HepG2 (cell line): ENCODE results near the gene SNAPIN. TPM values are rescaled to one million over a fixed set of nuclear protein-coding genes. Genes with fewer than 3 reads are reported as not detected.

Experiments used
- HDAC2 ChIP-seq: sonication (generic); formaldehyde crosslinking; IDR thresholded peaks from 2 replicates; pipeline ENCODE4 v1.4.0; 2020; ENCODE audit warnings: missing genetic modification reagents
- KDM5A ChIP-seq: fragments of 200-600 bp; sonication (generic); IDR thresholded peaks from 2 replicates; pipeline ENCODE4 v1.7.0; 2018; ENCODE audit warnings: antibody characterized with exemption, mild to moderate bottlenecking, low read length, borderline replicate concordance
- MEF2D ChIP-seq: sonication (generic); formaldehyde crosslinking; IDR thresholded peaks from 2 replicates; pipeline ENCODE4 v1.5.1; 2020; ENCODE audit warnings: mild to moderate bottlenecking, missing genetic modification reagents
- NR3C1 ChIP-seq: sonication (generic); formaldehyde crosslinking; IDR thresholded peaks from 2 replicates; pipeline ENCODE4 v1.4.0; 2020; ENCODE audit warnings: missing genetic modification reagents
- RFX1 ChIP-seq: fragments of 450-650 bp; IDR thresholded peaks from 2 replicates; pipeline ENCODE4 v1.6.1; 2017
- TRIM24 ChIP-seq: sonication (generic); formaldehyde crosslinking; IDR thresholded peaks from 2 replicates; pipeline ENCODE4 v1.8.0; 2022; ENCODE audit warnings: mild to moderate bottlenecking, missing genetic modification reagents
- ZFY ChIP-seq: sonication (generic); formaldehyde crosslinking; IDR thresholded peaks from 2 replicates; pipeline ENCODE4 v1.4.0; 2020; ENCODE audit warnings: missing genetic modification reagents
- ZNF101 ChIP-seq: sonication (generic); formaldehyde crosslinking; IDR thresholded peaks from 2 replicates; pipeline ENCODE4 v1.4.0; 2020; ENCODE audit warnings: mild to moderate bottlenecking, low read depth, missing genetic modification reagents, borderline replicate concordance
- ZNF512 ChIP-seq: sonication (generic); formaldehyde crosslinking; IDR thresholded peaks from 2 replicates; pipeline ENCODE4 v1.4.0; 2020; ENCODE audit warnings: mild to moderate bottlenecking, missing genetic modification reagents
- ZNF609 ChIP-seq: sonication (generic); formaldehyde crosslinking; IDR thresholded peaks from 2 replicates; pipeline ENCODE4 v1.4.0; 2020; ENCODE audit warnings: mild to moderate bottlenecking, missing genetic modification reagents, borderline replicate concordance
- ZNF629 ChIP-seq: sonication (generic); formaldehyde crosslinking; conservative IDR thresholded peaks from 2 replicates; pipeline ENCODE4 v1.5.0; 2020; ENCODE audit warnings: missing genetic modification reagents
- ZNF678 ChIP-seq: sonication (generic); formaldehyde crosslinking; IDR thresholded peaks from 2 replicates; pipeline ENCODE4 v1.4.0; 2020; ENCODE audit warnings: mild to moderate bottlenecking, missing genetic modification reagents
- ZNF687 ChIP-seq: sonication (generic); formaldehyde crosslinking; IDR thresholded peaks from 2 replicates; pipeline ENCODE4 v1.5.1; 2020; ENCODE audit warnings: mild to moderate bottlenecking, missing genetic modification reagents, moderate library complexity
- ZNF703 ChIP-seq: sonication (generic); formaldehyde crosslinking; IDR thresholded peaks from 2 replicates; pipeline ENCODE4 v1.5.1; 2020; ENCODE audit warnings: missing genetic modification reagents, mild to moderate bottlenecking, moderate library complexity, borderline replicate concordance
- ZNF720 ChIP-seq: sonication (generic); formaldehyde crosslinking; IDR thresholded peaks from 2 replicates; pipeline ENCODE4 v1.4.0; 2020; ENCODE audit warnings: missing genetic modification reagents
- polyA plus RNA-seq, 8 experiments: library from polyadenylated mRNA; depleted of rRNA in 3 of 8; stranded (reverse) in 7 of 8; unstranded in 1 of 8; fragments of >200 nt; fragmentation: Illumina TruSeq in 4 of 8; extraction: Trizol in 4 of 8; gene quantifications; 2 replicates each; pipeline versions ENCODE4 v1.2.1 to v1.2.3, GENCODE V29; 2011 to 2016; ENCODE audit warnings: low read depth in 4 of 8, missing spikeins in 1 of 8, mixed read lengths in 1 of 8; ENCODE audit not compliant: insufficient read depth in 1 of 8
- total RNA-seq, 5 experiments: library from RNA; depleted of rRNA; stranded (reverse); fragments of >200 nt; fragmentation: Illumina TruSeq; extraction: Trizol; gene quantifications; 2 replicates each; pipeline ENCODE4 v1.2.3, GENCODE V29; 2016; ENCODE audit warnings: low read depth in 1 of 5

SNAPIN gene
- total and polyA plus RNA-seq, 2 of the 13 experiments (the other 11 are each of a cell fraction or from before 2014, with no cell fraction given): 23.9 to 25.7 TPM

- TF ChIP-seq ZNF512 (no peak), ZNF678 (CRISPR knock-in tag) (no peak), TRIM24 (CRISPR knock-in tag) (no peak), ZFY (CRISPR knock-in tag) (peak; percentile 86), HDAC2 (CRISPR knock-in tag) (peak; percentile 70; the same call in 1 of the 2 replicates), ZNF720 (no peak), ZNF101 (CRISPR knock-in tag) (0 out of 2 replicates have a peak, but pooled peaks have one; percentile 85), ZNF609 (CRISPR knock-in tag) (peak; percentile 67), MEF2D (CRISPR knock-in tag) (peak; percentile 64; the same call in 1 of the 2 replicates), ZNF703 (CRISPR knock-in tag) (peak; percentile 79; the same call in 1 of the 2 replicates), KDM5A (peak; percentile 76; the same call in 1 of the 2 replicates), NR3C1 (CRISPR knock-in tag) (no peak), ZNF629 (no peak), RFX1 (no peak), ZNF687 (CRISPR knock-in tag) (peak; percentile 94)
Measured at GRCh38 chr1:153633754-153634665, 24.5 kb upstream of the SNAPIN start, which contains the start of gene CHTOP (continued).
